ENCODE data around the gene SORBS1. TPM values are rescaled to one million over a fixed set of nuclear protein-coding genes. Genes with fewer than 3 reads are reported as not detected.

The SORBS1 gene
- total RNA-seq, 2 experiments from 2014 or later = 0.56 to 0.74 TPM

DNA sequence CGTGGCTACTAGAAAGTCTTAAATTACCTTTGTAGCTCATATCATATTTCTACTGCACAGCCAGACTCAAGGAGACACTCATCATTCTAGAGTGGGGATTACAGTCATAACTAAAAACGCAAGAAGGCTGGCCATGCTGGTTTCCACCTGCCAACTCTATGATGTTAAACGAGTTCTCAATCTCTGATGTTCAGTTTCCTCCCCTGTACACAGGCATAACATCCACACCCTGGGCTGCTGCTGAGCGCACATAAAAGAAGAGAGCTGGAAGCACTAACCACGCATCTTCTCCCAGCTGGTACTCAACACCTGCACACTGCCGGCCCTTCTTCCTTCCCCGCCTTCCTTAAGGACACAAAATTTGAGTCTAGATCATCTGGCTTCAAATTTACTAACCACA is 60.5 kb downstream of the SORBS1 start:
- Mint-ChIP-seq H3K4me1 (no peaks in the 10 kb centered on the region), H3K9me3 (no peaks in the 10 kb centered on the region), H3K36me3 (ENCODE audit: low read depth) (no peaks in the 10 kb centered on the region), H3K27me3 (no peaks in the 10 kb centered on the region), H3K4me3 (no peak overlapping the region), H3K27ac (no peak overlapping the region)
- DNase-seq = no peak
- CTCF ChIA-PET = no interaction called here
- POLR2A ChIA-PET = no interaction called here

DNA sequence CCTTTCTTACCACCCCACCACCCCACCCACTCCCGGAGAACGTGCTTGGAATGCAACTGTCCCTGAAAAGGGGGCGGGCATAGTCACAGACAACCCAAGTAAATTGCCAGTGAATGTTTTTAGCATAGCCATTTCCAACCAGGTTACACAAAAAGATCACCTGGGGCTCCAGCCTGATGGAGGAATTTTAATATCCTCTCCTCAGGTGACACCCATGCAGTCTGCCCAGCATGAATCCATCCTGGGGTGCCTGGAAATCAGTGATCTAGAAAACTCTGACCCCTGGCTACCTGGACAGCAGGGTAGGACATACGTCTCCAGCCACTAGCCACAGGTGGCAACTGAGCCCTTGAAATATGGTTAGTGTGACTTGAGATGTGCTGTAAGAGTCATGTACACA is 61.1 kb downstream of the SORBS1 start:
- Mint-ChIP-seq H3K36me3 (ENCODE audit: low read depth) (no peaks in the 10 kb centered on the region), H3K27ac (no peak overlapping the region), H3K4me1 (no peaks in the 10 kb centered on the region), H3K27me3 (no peaks in the 10 kb centered on the region), H3K4me3 (no peak overlapping the region), H3K9me3 (no peaks in the 10 kb centered on the region)
- ChIA-PET CTCF (no interaction called here), POLR2A (no interaction called here)
- DNase-seq = no peak

GRCh38 chr10:95499482-95499989 is 61.6 kb downstream of the SORBS1 start:
- no peak for DNase-seq
- Mint-ChIP-seq H3K27ac (no peak overlapping the region), H3K4me1 (no peaks in the 10 kb centered on the region)

DNA sequence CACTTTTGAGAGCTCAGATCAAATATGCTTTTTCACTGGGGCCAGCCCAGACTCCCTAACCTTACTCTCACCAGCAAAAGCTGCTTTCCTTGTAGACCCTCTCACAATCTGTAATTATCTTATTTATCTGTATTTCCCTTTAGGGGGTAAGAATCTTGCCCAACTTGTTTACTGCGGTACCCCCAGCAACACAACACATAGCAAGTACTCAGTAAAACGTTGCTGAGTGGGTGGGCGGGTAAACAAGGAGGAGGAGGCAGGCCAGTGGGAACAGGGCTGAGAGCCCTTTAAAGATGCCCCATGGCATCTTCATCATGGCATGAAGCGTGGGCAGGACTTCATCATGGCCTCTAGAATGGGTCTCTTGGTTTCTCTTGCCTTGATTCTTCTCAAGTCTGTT is 64.2 kb downstream of the SORBS1 start:
- CTCF ChIA-PET = interaction anchor here (1.2 kb wide), 1 partner anchor 18 kb away, joined by 3 read pairs; no protein-coding TSS in a partner anchor
- no peak overlapping the region for H3K4me3 Mint-ChIP-seq
- H3K36me3 Mint-ChIP-seq (ENCODE audit: low read depth) = no peaks in the 10 kb centered on the region
- no peak overlapping the region for H3K27ac Mint-ChIP-seq
- no peaks in the 10 kb centered on the region for H3K4me1 Mint-ChIP-seq
- no peak for DNase-seq
- POLR2A ChIA-PET = no interaction called here
- no peaks in the 10 kb centered on the region for H3K27me3 Mint-ChIP-seq
- H3K9me3 Mint-ChIP-seq = no peaks in the 10 kb centered on the region

More at GRCh38 chr10:95499482-95499989, 61.6 kb downstream of the SORBS1 start:
- ChIA-PET POLR2A (no interaction called here), CTCF (no interaction called here)
- Mint-ChIP-seq H3K36me3 (ENCODE audit: low read depth) (no peaks in the 10 kb centered on the region), H3K27me3 (no peaks in the 10 kb centered on the region), H3K4me3 (no peak overlapping the region), H3K9me3 (no peaks in the 10 kb centered on the region)

DNA sequence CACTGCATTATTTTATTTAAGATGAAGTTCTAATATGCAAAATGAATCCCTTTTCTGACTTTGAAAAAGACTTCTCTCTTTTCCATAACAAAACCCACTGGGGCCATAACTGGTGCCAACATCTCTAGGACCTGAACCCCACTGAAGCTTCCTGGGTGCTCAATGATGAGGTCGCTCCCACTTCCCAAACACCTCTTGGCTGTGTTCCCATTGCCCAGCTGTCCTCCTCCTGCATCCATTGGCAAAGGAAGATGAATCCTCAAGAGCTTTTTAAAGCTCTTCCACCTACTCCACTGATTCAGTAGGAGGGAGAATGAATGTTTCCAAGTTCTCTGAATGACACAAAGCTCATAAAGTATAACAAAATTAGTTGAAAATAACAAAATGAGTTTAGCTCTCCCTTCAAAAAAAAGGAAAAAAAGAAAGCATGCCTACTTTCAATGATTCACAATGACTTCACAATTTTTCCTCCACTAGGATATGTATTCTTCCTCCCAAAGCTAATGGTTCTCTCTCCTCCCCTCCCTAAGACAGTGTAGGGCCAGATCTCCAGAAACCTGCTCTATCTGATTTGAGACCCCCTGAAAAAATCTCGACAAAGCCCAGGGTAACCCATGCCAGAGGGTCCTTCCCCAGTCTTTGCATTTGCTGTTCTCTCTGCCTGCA is 64.8 kb downstream of the SORBS1 start:
- H3K27me3 Mint-ChIP-seq = no peaks in the 10 kb centered on the region
- no peaks in the 10 kb centered on the region for H3K4me1 Mint-ChIP-seq
- POLR2A ChIA-PET = no interaction called here
- CTCF ChIA-PET = interaction anchor here (1.2 kb wide), 1 partner anchor 18 kb away, joined by 3 read pairs; no protein-coding TSS in a partner anchor
- DNase-seq = no peak
- no peaks in the 10 kb centered on the region for H3K9me3 Mint-ChIP-seq
- no peak overlapping the region for H3K4me3 Mint-ChIP-seq
- H3K27ac Mint-ChIP-seq = no peak overlapping the region
- no peaks in the 10 kb centered on the region for H3K36me3 Mint-ChIP-seq (ENCODE audit: low read depth)

DNA sequence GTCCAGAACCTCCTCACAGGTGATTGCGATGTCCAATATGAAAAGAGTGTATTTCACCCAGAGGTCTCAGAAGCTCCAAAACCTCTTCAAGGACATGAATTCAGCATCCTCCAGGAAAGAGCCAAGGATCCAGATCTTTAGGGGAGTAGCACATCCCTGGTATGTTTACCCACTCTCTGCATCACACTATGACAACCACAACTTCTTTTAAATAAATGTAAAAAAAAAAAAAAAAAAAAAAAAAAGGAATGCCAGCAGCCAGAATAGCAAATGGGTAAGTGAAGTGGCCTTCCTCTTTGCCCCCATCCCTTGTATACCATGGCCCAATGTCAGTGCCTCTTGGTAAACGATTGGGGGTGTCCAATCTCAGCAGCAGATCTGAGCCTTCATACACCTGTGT is 67.3 kb downstream of the SORBS1 start:
- Mint-ChIP-seq H3K4me3 (no peak overlapping the region), H3K27me3 (no peaks in the 10 kb centered on the region), H3K9me3 (no peaks in the 10 kb centered on the region), H3K4me1 (no peaks in the 10 kb centered on the region), H3K27ac (no peak overlapping the region), H3K36me3 (ENCODE audit: low read depth) (no peaks in the 10 kb centered on the region)
- ChIA-PET CTCF (no interaction called here), POLR2A (no interaction called here)
- no peak for DNase-seq

DNA sequence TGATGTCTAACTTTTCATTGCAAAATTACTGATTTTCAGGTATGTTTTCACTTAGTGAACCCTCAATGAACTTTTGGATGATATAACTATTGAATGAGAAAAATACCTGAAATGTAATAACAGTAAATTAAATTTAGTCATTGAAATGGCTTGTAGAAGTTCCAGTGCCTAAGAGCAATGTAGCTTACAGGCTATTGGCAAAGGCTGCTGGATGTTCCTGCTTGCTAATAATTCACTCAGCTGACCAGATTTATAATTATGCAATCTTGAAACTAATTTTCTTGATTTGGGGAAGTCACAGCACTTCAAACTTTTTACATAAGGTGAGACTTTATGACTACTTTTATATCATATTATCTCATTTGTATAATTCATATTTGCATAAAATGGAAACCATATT is 73.2 kb downstream of the SORBS1 start:
- DNase-seq = no peak
- Mint-ChIP-seq H3K4me3 (no peak overlapping the region), H3K27ac (no peak overlapping the region), H3K4me1 (peaks cover 6% of the 10 kb centered on the region), H3K27me3 (no peaks in the 10 kb centered on the region), H3K36me3 (ENCODE audit: low read depth) (no peaks in the 10 kb centered on the region), H3K9me3 (no peaks in the 10 kb centered on the region)
- CTCF ChIA-PET = no interaction called here
- POLR2A ChIA-PET = no interaction called here

DNA sequence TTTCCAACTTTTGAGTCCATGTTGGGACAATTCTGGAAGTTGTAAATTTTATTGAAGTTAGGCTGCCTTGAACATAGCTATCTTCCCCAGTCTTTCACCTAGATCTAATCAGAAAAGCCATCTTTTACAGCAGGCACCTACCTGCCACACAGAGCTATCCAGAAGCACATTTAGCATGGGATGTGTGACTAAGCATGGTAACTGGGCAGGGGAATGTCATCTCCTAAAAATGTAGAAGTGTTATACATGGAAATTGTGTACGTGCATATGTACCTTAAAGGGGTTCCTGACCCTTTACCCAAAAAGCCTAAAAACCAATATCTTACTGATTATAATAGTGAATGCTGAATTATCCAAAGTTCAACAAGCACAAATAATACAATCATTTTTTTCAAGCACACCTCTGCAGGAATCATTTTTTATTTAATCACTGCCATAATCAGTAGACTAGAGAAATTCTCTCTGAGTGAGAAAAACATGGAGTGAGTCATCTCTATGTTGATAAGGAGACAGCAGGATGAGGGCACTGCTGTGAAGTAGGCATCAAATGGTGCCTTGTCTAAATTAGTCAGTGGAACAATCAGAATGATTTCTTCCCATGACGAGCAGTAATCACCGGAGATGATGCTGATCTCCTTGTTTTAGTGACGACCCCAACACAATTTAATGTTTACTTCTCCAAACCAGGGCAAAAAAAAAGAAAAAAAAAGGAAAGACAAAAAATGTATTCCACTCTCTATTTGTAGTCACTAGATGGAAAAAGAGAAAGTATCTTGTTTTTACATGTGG is 75.9 kb downstream of the SORBS1 start:
- CTCF ChIA-PET = no interaction called here
- H3K4me3 Mint-ChIP-seq = no peak overlapping the region

DNA sequence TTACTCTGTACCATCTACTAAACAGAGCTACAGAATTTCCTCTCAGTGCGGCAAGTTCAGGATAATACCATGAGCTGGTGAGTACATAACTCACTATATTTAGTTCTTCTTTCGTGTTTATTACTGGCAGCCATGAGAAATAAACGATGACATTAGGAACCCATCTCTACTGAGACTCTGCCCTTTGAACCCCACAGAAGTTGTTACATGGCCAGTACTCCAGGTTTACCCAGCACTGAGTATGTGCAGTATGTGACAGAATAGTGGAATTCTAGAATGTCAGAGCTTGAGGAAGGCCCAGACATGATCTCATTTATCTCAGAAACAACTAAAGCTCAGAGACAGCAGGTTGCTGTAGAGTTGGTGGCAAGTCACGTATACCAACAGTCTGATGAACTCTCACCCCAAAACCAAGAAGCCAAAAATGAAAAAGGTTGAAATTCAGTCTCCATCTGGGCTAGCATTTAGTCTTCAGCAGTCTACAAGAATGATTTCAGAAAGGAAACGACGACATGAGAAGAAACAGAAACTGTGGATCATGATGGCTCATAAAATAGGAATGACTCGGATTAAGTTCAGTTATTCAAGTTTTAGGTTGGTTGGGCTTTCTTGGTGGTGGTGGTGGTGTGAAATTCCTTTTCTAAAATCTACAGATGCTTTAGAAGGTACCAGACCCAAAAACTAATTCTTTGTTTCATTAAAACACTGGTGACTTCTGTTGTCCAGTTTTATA is 78.5 kb downstream of the SORBS1 start:
- H3K4me1 Mint-ChIP-seq = peaks cover 6% of the 10 kb centered on the region
- POLR2A ChIA-PET = no interaction called here
- no peaks in the 10 kb centered on the region for H3K36me3 Mint-ChIP-seq (ENCODE audit: low read depth)
- no peak overlapping the region for H3K27ac Mint-ChIP-seq
- no peaks in the 10 kb centered on the region for H3K9me3 Mint-ChIP-seq
- DNase-seq = no peak
- CTCF ChIA-PET = interaction anchor here (1.0 kb wide), 1 partner anchor 11 kb away, joined by 3 read pairs; no protein-coding TSS in a partner anchor
- H3K27me3 Mint-ChIP-seq = no peaks in the 10 kb centered on the region
- no peak overlapping the region for H3K4me3 Mint-ChIP-seq

More for the DNA sequence above, 75.9 kb downstream of the SORBS1 start:
- Mint-ChIP-seq H3K27me3 (no peaks in the 10 kb centered on the region), H3K36me3 (ENCODE audit: low read depth) (no peaks in the 10 kb centered on the region), H3K9me3 (no peaks in the 10 kb centered on the region), H3K27ac (no peak overlapping the region), H3K4me1 (peaks cover 6% of the 10 kb centered on the region)
- DNase-seq = no peak
- POLR2A ChIA-PET = no interaction called here

GRCh38 chr10:95480901-95481491 is 80.2 kb downstream of the SORBS1 start:
- H3K36me3 Mint-ChIP-seq (ENCODE audit: low read depth) = no peaks in the 10 kb centered on the region
- POLR2A ChIA-PET = interaction anchor here (0.7 kb wide), 1 partner anchor 453 kb away, joined by 3 read pairs; no protein-coding TSS in a partner anchor
- no peaks in the 10 kb centered on the region for H3K27me3 Mint-ChIP-seq
- H3K27ac Mint-ChIP-seq = no peak overlapping the region
- H3K9me3 Mint-ChIP-seq = no peaks in the 10 kb centered on the region
- no peak for DNase-seq
- no peak overlapping the region for H3K4me3 Mint-ChIP-seq
- CTCF ChIA-PET = no interaction called here
- H3K4me1 Mint-ChIP-seq = peaks cover 6% of the 10 kb centered on the region

- Mint-ChIP-seq H3K36me3 (ENCODE audit: low read depth) (no peaks in the 10 kb centered on the region), H3K27me3 (no peaks in the 10 kb centered on the region), H3K9me3 (no peaks in the 10 kb centered on the region), H3K27ac (no peak overlapping the region), H3K4me1 (peaks cover under 1% of the 10 kb centered on the region), H3K4me3 (no peak overlapping the region)
- DNase-seq = no peak
- ChIA-PET POLR2A (no interaction called here), CTCF (interaction anchor here (1.0 kb wide), 1 partner anchor 35 kb away, joined by 3 read pairs; no protein-coding TSS in a partner anchor)
These were observed 80.9 kb downstream of the SORBS1 start for GRCh38 chr10:95480102-95480900.

- no peaks in the 10 kb centered on the region for H3K4me1 Mint-ChIP-seq
- ChIA-PET CTCF (interaction anchor here (1.2 kb wide), 1 partner anchor 18 kb away, joined by 3 read pairs; no protein-coding TSS in a partner anchor), POLR2A (no interaction called here)
- no peaks in the 10 kb centered on the region for H3K36me3 Mint-ChIP-seq (ENCODE audit: low read depth)
- H3K9me3 Mint-ChIP-seq = no peaks in the 10 kb centered on the region
- H3K27ac Mint-ChIP-seq = no peak overlapping the region
- H3K27me3 Mint-ChIP-seq = peaks cover 5% of the 10 kb centered on the region
- H3K4me3 Mint-ChIP-seq = no peak overlapping the region
- no peak for DNase-seq
These were observed 82.2 kb downstream of the SORBS1 start for GRCh38 chr10:95478935-95479334.

Measured in activated CD4-positive, alpha-beta T cell treated with anti-CD3 and anti-CD28 coated beads, Interleukin-2, amount 10 ng/mL, durations not matched to agents 7 days and 5 days (primary cell).